Erythroblast (primary cell): Measurements from ENCODE around the gene RNF34.

ENCODE experiments used
- GATA1 ChIP-seq: IDR thresholded peaks from 2 replicates; pipeline ENCODE4 v1.6.1; 2011; ENCODE audit warnings: low read depth, mild to moderate bottlenecking, control low read depth, low read length, moderate library complexity
- POLR2A ChIP-seq: IDR thresholded peaks from 2 replicates; pipeline ENCODE4 v1.6.1; 2011; ENCODE audit warnings: mild to moderate bottlenecking, low read length

GRCh38 chr12:121404734-121405133 lies 4.8 kb downstream of the RNF34 start:
- TF ChIP-seq POLR2A (no peak), GATA1 (no peak)
